Activated naive CD4-positive, alpha-beta T cell treated with anti-CD3 and anti-CD28 coated beads, Interleukin-2, amount 10 ng/mL, durations not matched to agents 5 hours and 36 hours (primary cell): Measurements from ENCODE around the gene ATP8B3. TPM values are rescaled to one million over a fixed set of nuclear protein-coding genes. Genes with fewer than 3 reads are reported as not detected.

ENCODE experiments used
- microRNA-seq: library from miRNA; unstranded; fragments of <30 nt; microRNA quantifications from one replicate; pipeline ENCODE4 v1.2.0, GENCODE V29; 2022; ENCODE audit warnings: borderline microRNAs expressed, borderline replicate concordance
- total RNA-seq, 2 experiments: library from RNA; stranded (reverse); gene quantifications; one replicate each; pipeline ENCODE4 v1.2.3, GENCODE V29; 2021

Gene ATP8B3, protein sequence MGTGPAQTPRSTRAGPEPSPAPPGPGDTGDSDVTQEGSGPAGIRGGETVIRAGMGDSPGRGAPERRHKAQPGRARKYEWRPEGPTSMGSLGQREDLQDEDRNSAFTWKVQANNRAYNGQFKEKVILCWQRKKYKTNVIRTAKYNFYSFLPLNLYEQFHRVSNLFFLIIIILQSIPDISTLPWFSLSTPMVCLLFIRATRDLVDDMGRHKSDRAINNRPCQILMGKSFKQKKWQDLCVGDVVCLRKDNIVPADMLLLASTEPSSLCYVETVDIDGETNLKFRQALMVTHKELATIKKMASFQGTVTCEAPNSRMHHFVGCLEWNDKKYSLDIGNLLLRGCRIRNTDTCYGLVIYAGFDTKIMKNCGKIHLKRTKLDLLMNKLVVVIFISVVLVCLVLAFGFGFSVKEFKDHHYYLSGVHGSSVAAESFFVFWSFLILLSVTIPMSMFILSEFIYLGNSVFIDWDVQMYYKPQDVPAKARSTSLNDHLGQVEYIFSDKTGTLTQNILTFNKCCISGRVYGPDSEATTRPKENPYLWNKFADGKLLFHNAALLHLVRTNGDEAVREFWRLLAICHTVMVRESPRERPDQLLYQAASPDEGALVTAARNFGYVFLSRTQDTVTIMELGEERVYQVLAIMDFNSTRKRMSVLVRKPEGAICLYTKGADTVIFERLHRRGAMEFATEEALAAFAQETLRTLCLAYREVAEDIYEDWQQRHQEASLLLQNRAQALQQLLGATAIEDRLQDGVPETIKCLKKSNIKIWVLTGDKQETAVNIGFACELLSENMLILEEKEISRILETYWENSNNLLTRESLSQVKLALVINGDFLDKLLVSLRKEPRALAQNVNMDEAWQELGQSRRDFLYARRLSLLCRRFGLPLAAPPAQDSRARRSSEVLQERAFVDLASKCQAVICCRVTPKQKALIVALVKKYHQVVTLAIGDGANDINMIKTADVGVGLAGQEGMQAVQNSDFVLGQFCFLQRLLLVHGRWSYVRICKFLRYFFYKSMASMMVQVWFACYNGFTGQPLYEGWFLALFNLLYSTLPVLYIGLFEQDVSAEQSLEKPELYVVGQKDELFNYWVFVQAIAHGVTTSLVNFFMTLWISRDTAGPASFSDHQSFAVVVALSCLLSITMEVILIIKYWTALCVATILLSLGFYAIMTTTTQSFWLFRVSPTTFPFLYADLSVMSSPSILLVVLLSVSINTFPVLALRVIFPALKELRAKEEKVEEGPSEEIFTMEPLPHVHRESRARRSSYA (N-terminal part only)
- 10 to 100 TPM; 18.8 to 20.7 TPM for total RNA-seq

DNA sequence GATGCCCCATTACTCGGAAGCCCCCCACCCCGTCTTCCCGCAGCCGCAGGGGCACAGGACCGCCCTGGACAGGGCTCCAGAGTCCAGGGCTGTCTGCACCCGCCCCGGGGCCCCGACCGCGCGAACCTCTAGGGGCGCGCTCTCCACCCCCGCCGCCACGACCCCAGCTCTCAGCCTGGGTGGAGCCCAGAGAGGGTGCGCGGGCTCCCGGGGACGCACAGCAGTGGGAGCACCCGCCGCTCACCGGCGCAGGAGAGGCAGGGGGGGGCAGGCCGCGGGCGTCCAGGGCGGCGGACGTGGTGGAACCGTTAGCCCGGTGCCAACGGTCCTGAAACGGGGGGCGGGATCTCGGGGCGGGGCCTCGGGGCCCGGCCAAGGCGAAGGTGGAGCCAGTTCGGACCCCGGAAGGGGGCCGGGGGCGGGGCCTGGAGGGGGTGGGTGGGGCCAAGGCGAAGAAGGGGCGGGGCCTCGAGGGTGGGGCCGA, at the start of gene ATP8B3:
TSS of gene ATP8B3 (minus strand) at position 335 of the 484 bp plus-strand sequence. CDS start 540 bp downstream, outside the sequence.

DNA sequence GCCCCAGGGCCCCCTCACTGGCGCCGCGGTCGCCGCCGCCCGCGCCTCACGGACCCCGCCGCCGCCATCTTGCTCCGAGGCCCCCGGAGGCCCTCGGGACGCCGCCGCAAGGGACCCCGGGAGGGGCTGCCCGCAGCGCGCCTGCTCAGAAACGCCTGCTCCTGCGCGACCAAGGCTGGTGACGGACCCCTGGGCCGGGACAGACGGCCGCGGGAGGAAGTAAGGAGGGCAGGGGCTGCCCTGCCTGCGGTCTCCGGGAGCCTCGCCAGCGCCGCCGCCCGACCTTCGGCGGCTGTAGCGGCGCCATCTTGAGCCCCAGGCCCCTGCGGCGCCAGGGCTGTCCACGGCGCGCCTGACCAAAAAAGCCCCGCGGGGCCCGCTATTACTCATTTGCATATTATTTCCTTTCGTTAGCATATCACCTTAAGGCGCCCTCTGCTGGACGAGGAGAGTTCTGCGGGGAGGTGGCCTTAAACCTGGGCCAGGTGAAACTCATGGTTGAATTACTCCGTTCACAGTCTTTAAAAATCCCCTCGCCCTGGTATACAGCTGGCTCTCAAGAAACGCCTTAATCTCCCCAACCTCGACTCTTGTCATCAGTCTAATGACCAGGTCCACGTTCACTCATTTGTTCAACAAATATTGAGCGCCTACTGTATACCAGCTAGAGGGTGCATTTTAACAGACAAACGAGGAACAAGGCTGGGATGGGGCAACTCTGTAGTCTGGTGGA, 36.5 kb upstream of the ATP8B3 start, which contains the start of gene REXO1:
TSS of gene REXO1 (minus strand) at position 85 of the 733 bp plus-strand sequence. CDS start 125 bp downstream, outside the sequence.

DNA sequence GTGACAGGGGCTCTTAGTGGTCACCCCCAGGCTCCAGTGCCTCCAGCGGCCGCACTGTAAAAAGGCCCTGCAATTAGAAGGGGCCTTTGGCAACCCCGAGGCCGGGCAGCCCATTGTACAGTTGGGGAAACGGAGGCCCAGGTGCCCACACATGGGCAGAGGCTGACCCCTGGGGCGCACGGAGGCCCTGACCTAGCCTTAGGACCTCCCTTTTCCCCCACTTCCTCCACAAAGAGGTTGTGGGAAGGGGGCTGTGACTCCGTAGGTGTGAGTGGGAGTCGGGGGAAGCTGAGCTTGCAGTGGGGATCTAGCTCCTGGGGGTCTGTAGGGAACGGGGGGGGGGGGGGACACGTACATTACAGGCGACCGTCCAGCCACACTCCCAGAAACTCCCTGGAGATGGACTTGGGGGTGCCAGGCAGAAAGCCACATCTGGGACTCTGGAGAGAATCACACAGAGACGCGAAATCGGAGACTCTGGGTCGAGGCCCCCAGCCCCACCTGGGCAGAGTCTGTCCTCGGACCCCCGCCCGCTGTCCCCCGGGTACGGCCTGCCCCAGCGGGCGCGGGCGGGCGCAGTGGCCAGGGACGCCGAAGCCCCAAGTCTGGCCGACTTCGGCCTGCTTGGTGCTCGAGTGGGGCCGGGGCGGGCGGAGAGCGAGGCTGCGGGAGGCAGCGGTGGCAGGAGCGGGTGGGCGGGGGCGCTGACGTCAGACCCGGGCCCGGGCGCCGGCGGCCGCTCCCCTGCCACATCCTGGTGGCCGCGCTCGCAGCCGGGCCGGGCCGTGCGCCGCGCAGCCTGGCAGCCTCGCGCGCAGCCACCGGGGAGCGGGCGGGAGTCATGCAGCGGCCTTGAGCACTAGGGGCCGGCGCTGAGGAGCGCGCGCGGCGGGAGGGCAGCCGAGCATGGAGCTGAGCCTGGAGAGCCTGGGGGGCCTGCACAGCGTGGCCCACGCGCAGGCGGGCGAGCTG, 59.0 kb downstream of the ATP8B3 start, which contains the start of gene ONECUT3:
TSS of gene ONECUT3 (plus strand) at position 750 of the 972 bp plus-strand sequence. CDS start at position 907, 157 bp downstream.

Small RNA genes lying within 50 kb of the gene (microRNA-seq; reads per million reads assigned to microRNA genes)
- gene MIR1909, result 1.3 reads per million

Other genes starting within 250 kb of the ATP8B3 start
- gene MEX3D, start 244.0 kb downstream of the ATP8B3 start, total RNA-seq, result 10 to 100 TPM in 1 of 2 experiments, 1 to 10 TPM in 1; 9.6 to 10.0 TPM
- 10 to 100 TPM; 74.6 to 76.7 TPM for gene MBD3, start 219.4 kb downstream of the ATP8B3 start, total RNA-seq
- 100 to 1,000 TPM; 151 to 175 TPM for gene UQCR11, start 206.8 kb downstream of the ATP8B3 start, total RNA-seq
- 10 to 100 TPM; 82.3 to 89.9 TPM for gene TCF3, start 159.7 kb downstream of the ATP8B3 start, total RNA-seq
- gene ONECUT3, start 58.8 kb downstream of the ATP8B3 start, total RNA-seq, result not detected
- gene REXO1, start 36.2 kb upstream of the ATP8B3 start, total RNA-seq, result 10 to 100 TPM; 44.5 to 46.7 TPM
- gene KLF16, start 51.3 kb upstream of the ATP8B3 start, total RNA-seq, result 10 to 100 TPM; 23.4 to 25.3 TPM
- 100 to 1,000 TPM; 247 to 248 TPM for gene ABHD17A, start 73.2 kb upstream of the ATP8B3 start, total RNA-seq
- 10 to 100 TPM; 10.8 to 12.5 TPM for gene ADAT3, start 93.1 kb upstream of the ATP8B3 start, total RNA-seq
- 10 to 100 TPM; 35.4 to 36.7 TPM for gene SCAMP4, start 93.1 kb upstream of the ATP8B3 start, total RNA-seq
- gene CSNK1G2, start 128.9 kb upstream of the ATP8B3 start, total RNA-seq, result 100 to 1,000 TPM; 125 to 130 TPM
- 10 to 100 TPM; 55.4 to 63.9 TPM for gene BTBD2, start 203.4 kb upstream of the ATP8B3 start, total RNA-seq
- gene MKNK2, start 239.0 kb upstream of the ATP8B3 start, total RNA-seq, result 100 to 1,000 TPM; 333 TPM